ENCODE results near the gene PAGR1. TPM values are rescaled to one million over a fixed set of nuclear protein-coding genes. Genes with fewer than 3 reads are reported as not detected.

PAGR1 gene
- total and polyA plus RNA-seq, 9 of the 15 experiments (the other 6 are each of a cell fraction or from before 2014, with no cell fraction given): 1.4 to 58.2 (median 16.8) TPM

GRCh38 chr16:29804455-29805231 lies 11.3 kb upstream of the PAGR1 start (continued):
- no peak for TF ChIP-seq SFPQ (IDR thresholded peaks at IDR 0.05; ENCODE audit: low read depth, low read length)
- TF ChIP-seq FOXJ2 (tag; IDR thresholded peaks at IDR 0.05): no peak
- TF ChIP-seq NFE2L1 (tag; IDR thresholded peaks at IDR 0.05; ENCODE audit: borderline replicate concordance, low read depth): no peak
- no peak for TF ChIP-seq PRDM10 (IDR thresholded peaks at IDR 0.05; ENCODE audit: partially characterized antibody)
- TF ChIP-seq RBM14 (IDR thresholded peaks at IDR 0.05; ENCODE audit: borderline replicate concordance, insufficient read depth, low read depth, low read length): no peak
- no peak for TF ChIP-seq GABPA (tag; conservative IDR thresholded peaks at IDR 0.05; ENCODE audit: low read depth)
- TF ChIP-seq HINFP (tag; conservative IDR thresholded peaks at IDR 0.05; ENCODE audit: low read depth): no peak
- no peak for TF ChIP-seq BCL6 (CRISPR knock-in tag; IDR thresholded peaks at IDR 0.05)
- no peak for TF ChIP-seq ZNF518B (CRISPR knock-in tag; IDR thresholded peaks at IDR 0.05)
- no peak for TF ChIP-seq ZNF41 (CRISPR knock-in tag; conservative IDR thresholded peaks at IDR 0.05)
- TF ChIP-seq ZNF586 (CRISPR knock-in tag; conservative IDR thresholded peaks at IDR 0.05): no peak
- TF ChIP-seq SREBF1 (IDR thresholded peaks at IDR 0.05; ENCODE audit: borderline replicate concordance, low read depth, low read length): no peak
- TF ChIP-seq U2AF1 (optimal IDR thresholded peaks at IDR 0.05; ENCODE audit: low read depth, low read length): no peak
- TF ChIP-seq ZEB2 (IDR thresholded peaks at IDR 0.05): no peak
- no peak for TF ChIP-seq MEIS2 (IDR thresholded peaks at IDR 0.05; ENCODE audit: partially characterized antibody)

Data from K562 (cell line).